Measurements from ENCODE around the gene SUN1. TPM values are rescaled to one million over a fixed set of nuclear protein-coding genes. Genes with fewer than 3 reads are reported as not detected.

SUN1 gene
- total and polyA plus RNA-seq, 2 experiments from 2014 or later, result 63.3 to 145 TPM

DNA sequence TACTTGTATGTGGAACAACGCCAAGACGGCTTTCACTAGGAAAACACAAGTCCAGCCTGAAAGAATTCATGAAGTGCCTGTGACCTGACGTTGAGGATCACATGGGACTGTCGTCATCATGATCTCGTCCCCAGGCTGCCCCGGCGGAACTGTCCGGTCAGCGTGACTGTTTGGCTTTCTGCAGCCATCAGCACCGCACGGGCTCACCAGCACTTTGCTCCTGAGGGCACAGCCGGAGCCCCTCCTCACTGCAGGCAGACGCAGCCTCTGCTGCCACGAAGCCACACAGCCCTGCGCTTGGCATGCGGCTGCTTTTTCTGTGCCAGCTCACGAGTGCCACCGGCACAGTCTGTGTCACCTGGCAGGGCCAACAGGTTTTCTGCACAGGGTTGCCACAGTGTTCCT is 34.7 kb downstream of the SUN1 start (continued):
- TF ChIP-seq, protein P1, sequence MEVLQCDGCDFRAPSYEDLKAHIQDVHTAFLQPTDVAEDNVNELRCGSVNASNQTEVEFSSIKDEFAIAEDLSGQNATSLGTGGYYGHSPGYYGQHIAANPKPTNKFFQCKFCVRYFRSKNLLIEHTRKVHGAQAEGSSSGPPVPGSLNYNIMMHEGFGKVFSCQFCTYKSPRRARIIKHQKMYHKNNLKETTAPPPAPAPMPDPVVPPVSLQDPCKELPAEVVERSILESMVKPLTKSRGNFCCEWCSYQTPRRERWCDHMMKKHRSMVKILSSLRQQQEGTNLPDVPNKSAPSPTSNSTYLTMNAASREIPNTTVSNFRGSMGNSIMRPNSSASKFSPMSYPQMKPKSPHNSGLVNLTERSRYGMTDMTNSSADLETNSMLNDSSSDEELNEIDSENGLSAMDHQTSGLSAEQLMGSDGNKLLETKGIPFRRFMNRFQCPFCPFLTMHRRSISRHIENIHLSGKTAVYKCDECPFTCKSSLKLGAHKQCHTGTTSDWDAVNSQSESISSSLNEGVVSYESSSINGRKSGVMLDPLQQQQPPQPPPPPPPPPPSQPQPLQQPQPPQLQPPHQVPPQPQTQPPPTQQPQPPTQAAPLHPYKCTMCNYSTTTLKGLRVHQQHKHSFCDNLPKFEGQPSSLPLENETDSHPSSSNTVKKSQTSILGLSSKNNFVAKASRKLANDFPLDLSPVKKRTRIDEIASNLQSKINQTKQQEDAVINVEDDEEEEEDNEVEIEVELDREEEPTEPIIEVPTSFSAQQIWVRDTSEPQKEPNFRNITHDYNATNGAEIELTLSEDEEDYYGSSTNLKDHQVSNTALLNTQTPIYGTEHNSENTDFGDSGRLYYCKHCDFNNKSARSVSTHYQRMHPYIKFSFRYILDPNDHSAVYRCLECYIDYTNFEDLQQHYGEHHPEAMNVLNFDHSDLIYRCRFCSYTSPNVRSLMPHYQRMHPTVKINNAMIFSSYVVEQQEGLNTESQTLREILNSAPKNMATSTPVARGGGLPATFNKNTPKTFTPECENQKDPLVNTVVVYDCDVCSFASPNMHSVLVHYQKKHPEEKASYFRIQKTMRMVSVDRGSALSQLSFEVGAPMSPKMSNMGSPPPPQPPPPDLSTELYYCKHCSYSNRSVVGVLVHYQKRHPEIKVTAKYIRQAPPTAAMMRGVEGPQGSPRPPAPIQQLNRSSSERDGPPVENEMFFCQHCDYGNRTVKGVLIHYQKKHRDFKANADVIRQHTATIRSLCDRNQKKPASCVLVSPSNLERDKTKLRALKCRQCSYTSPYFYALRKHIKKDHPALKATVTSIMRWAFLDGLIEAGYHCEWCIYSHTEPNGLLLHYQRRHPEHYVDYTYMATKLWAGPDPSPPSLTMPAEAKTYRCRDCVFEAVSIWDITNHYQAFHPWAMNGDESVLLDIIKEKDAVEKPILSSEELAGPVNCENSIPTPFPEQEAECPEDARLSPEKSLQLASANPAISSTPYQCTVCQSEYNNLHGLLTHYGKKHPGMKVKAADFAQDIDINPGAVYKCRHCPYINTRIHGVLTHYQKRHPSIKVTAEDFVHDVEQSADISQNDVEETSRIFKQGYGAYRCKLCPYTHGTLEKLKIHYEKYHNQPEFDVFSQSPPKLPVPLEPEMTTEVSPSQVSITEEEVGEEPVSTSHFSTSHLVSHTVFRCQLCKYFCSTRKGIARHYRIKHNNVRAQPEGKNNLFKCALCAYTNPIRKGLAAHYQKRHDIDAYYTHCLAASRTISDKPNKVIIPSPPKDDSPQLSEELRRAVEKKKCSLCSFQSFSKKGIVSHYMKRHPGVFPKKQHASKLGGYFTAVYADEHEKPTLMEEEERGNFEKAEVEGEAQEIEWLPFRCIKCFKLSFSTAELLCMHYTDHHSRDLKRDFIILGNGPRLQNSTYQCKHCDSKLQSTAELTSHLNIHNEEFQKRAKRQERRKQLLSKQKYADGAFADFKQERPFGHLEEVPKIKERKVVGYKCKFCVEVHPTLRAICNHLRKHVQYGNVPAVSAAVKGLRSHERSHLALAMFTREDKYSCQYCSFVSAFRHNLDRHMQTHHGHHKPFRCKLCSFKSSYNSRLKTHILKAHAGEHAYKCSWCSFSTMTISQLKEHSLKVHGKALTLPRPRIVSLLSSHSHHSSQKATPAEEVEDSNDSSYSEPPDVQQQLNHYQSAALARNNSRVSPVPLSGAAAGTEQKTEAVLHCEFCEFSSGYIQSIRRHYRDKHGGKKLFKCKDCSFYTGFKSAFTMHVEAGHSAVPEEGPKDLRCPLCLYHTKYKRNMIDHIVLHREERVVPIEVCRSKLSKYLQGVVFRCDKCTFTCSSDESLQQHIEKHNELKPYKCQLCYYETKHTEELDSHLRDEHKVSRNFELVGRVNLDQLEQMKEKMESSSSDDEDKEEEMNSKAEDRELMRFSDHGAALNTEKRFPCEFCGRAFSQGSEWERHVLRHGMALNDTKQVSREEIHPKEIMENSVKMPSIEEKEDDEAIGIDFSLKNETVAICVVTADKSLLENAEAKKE (CRISPR knock-in tag; IDR thresholded peaks at IDR 0.05), result no peak
- TF ChIP-seq JUNB (IDR thresholded peaks at IDR 0.05; ENCODE audit: unreplicated experiment) (no peak), NANOG (IDR thresholded peaks at IDR 0.05; ENCODE audit: borderline replicate concordance) (no peak), EZH2phosphoT487 (IDR thresholded peaks at IDR 0.05; ENCODE audit: unreplicated experiment) (no peak), POLR2AphosphoS5 (IDR thresholded peaks at IDR 0.05; ENCODE audit: low read depth) (no peak), ZNF114 (CRISPR knock-in tag; IDR thresholded peaks at IDR 0.05) (no peak)

GRCh38 chr7:867406-868188 is 35.3 kb downstream of the SUN1 start:
- TF ChIP-seq ZNF331 (CRISPR knock-in tag; IDR thresholded peaks at IDR 0.05; ENCODE audit: low read depth), result no peak
- no peak for TF ChIP-seq POLR2AphosphoS5 (IDR thresholded peaks at IDR 0.05; ENCODE audit: low read depth)
- TF ChIP-seq EZH2phosphoT487 (IDR thresholded peaks at IDR 0.05; ENCODE audit: unreplicated experiment), result no peak
- TF ChIP-seq CTCF (conservative IDR thresholded peaks at IDR 0.05; ENCODE audit: low read depth in 2 of 2), result no peak
- TF ChIP-seq STAT1 (IDR thresholded peaks at IDR 0.05; ENCODE audit: unreplicated experiment), result no peak
- TF ChIP-seq, protein P2, sequence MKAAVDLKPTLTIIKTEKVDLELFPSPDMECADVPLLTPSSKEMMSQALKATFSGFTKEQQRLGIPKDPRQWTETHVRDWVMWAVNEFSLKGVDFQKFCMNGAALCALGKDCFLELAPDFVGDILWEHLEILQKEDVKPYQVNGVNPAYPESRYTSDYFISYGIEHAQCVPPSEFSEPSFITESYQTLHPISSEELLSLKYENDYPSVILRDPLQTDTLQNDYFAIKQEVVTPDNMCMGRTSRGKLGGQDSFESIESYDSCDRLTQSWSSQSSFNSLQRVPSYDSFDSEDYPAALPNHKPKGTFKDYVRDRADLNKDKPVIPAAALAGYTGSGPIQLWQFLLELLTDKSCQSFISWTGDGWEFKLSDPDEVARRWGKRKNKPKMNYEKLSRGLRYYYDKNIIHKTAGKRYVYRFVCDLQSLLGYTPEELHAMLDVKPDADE (IDR thresholded peaks at IDR 0.05), result no peak
- TF ChIP-seq, protein P3, sequence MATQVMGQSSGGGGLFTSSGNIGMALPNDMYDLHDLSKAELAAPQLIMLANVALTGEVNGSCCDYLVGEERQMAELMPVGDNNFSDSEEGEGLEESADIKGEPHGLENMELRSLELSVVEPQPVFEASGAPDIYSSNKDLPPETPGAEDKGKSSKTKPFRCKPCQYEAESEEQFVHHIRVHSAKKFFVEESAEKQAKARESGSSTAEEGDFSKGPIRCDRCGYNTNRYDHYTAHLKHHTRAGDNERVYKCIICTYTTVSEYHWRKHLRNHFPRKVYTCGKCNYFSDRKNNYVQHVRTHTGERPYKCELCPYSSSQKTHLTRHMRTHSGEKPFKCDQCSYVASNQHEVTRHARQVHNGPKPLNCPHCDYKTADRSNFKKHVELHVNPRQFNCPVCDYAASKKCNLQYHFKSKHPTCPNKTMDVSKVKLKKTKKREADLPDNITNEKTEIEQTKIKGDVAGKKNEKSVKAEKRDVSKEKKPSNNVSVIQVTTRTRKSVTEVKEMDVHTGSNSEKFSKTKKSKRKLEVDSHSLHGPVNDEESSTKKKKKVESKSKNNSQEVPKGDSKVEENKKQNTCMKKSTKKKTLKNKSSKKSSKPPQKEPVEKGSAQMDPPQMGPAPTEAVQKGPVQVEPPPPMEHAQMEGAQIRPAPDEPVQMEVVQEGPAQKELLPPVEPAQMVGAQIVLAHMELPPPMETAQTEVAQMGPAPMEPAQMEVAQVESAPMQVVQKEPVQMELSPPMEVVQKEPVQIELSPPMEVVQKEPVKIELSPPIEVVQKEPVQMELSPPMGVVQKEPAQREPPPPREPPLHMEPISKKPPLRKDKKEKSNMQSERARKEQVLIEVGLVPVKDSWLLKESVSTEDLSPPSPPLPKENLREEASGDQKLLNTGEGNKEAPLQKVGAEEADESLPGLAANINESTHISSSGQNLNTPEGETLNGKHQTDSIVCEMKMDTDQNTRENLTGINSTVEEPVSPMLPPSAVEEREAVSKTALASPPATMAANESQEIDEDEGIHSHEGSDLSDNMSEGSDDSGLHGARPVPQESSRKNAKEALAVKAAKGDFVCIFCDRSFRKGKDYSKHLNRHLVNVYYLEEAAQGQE (IDR thresholded peaks at IDR 0.05; ENCODE audit: unreplicated experiment), result no peak
- no peak for TF ChIP-seq NANOG (IDR thresholded peaks at IDR 0.05; ENCODE audit: borderline replicate concordance)
- Mint-ChIP-seq H3K27me3 (ENCODE audit: insufficient read depth, low read depth, poor library complexity) (peaks cover 10% of the 10 kb centered on the region), H3K9me3 (no peaks in the 10 kb centered on the region), H3K4me3 (no peak overlapping the region), H3K36me3 (ENCODE audit: low read depth) (peaks cover 76% of the 10 kb centered on the region), H3K4me1 (no peaks in the 10 kb centered on the region), H3K27ac (no peak overlapping the region)
- peaks cover 6% of the 10 kb centered on the region for H3K36me3 ChIP-seq (ENCODE audit: insufficient read depth)
- no peak for ATAC-seq
- H3K4me3 ChIP-seq, result no peak overlapping the region
- peaks cover 17% of the 10 kb centered on the region; the same call in 1 of the 2 replicates for H3K79me2 ChIP-seq (replicated peaks; ENCODE audit: insufficient read depth)
- peaks cover 7% of the 10 kb centered on the region for H3F3A ChIP-seq (replicated peaks; ENCODE audit: low read depth)
- no peaks in the 10 kb centered on the region for H3K27me3 ChIP-seq (ENCODE audit: insufficient read depth)
- DNase-seq (ENCODE audit: low spot score), result no peak
- H2AFZ ChIP-seq, result no peak overlapping the region
- no peak overlapping the region for H3K27ac ChIP-seq (ENCODE audit: low read depth)
- no peak overlapping the region for H3K4me2 ChIP-seq
- H3K9me2 ChIP-seq (ENCODE audit: insufficient read depth), result no peaks in the 10 kb centered on the region
- no peaks in the 10 kb centered on the region for H3K4me1 ChIP-seq (ENCODE audit: insufficient read depth)
- H4K20me1 ChIP-seq (replicated peaks; ENCODE audit: insufficient read depth), result no peaks in the 10 kb centered on the region

Measured in GM23338 (cell line).